Ramos (cell line): ENCODE data around the gene EPX.

Source experiments
- in situ Hi-C: fragments of 300-500 bp; cut with MboI; formaldehyde crosslinking; loops from one replicate; pipeline ENCODE4 v1.14.3; 2022; ENCODE audit warnings: low sequenced_read_pairs; ENCODE audit not compliant: unreplicated experiment

EPX gene

DNA sequence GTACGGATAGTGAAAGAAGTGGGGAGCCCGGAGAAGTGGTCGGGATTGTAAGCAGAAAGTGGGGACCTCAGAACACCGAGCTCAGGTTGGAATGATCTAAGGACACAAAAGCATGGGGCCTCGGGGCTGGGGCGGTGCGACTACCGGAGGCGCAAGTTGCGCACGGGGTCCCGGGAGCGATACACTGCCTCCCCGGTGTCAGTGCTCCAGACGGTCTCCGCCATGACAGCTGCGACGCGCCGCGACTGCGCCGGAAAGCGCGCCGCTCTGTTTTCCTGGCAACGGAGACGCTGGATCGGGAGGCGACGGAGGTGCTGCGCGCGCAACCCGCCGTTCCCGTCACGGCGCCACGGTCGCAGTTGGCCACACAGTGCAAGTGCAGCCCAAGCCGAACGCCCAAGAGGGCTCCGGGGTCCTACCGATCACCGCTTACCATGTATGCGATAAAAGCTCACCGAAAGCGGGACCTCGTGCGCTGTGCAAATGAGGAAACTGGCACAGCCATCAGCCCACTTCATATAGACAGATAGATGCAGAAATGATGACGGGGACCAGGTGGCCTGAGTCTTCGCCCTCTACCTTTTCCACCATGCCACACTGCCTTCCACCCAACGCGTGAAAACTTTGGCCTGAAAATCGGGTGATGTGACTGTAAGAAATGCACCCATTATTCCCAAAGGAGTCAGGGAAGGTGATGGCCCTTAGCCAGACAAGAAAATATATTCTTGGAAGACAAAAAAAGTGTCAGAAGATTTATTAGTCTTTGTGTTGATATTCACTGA lies 26.7 kb downstream of the EPX start, which contains the start of gene MKS1:
Gene MKS1, minus strand, starts transcription at position 249 of the 782 bp plus-strand sequence. Its CDS starts 25 bp downstream, at position 224.
- in situ Hi-C loops = no loop called here

DNA sequence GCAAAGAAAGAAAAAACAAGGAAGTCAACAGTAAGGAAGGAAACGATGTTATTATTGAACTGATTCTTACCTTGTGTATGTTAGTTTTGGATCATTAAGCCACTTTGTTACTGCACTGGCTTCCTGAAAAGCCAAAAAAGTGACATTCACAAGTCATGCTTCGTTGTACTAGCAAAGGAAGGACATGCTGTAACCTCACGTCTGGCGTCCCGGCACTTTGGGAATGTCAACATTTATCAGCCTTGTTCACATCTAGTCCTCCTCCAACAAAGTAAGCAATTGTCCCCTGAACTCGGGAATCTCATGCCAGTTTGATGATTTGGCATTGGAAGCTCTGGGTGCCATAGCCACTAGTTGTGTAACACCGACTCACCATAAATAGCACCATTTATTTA lies 27.3 kb downstream of the EPX start:
- in situ Hi-C loops = no loop called here

DNA sequence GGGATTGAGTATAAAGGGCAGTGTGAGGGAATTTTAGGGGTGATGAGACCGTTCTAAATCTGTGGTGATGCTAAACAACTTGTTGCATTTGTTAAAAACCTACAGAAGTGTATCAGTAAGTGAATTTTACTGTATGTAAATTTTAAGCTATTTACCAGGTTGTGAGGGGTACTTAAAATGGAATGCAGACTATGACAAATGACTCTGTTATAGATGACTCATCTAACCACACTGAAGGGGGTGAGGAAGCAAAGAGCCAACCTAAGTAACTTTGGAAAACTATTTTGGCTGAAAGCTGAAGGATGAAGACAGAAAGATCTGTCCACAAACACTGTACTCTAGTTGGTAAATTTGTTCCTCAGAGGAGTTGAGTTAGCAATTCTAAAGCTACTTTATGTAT lies 31.8 kb downstream of the EPX start:
- in situ Hi-C loops = no loop called here

DNA sequence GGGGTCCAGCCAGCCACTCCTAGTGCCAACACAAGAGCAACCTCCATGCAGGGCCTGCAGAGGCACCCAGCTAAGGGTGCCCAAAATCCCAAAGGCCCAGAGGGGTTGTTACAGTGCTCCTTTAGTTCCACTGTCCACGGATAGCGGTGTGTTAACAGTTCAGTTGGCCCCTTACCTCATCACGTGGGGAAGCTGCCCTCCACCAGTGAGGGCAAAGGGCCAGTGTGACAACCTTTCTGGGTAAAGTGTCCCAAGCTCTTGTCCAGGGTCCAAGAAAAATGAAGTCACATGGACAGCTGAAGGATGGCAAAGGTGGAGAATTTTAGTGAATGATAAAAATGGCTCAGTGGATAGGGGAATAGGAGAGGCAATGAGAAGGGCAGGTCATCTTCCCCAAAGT lies 35.2 kb downstream of the EPX start:
- in situ Hi-C loops = no loop called here

DNA sequence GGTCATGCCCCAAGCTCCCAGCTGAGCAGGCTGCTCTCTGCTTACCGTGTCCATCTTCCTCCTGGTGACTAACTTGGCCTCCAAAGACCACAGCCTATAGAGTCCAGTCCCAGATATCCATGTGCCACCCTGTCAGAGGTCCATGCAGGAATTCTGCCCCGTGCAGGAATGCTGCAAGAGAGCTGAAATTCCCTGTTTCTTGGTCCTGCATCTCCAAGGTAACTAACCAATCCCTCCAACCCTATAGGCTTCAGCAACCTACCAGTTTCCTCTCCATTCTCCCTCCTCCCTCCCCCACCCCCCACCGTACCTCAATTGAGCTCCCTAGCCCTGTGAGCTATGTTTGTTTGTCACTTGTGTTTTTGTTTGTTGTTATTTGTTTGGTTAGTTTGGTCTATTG lies 36.2 kb downstream of the EPX start:
- in situ Hi-C loops = no loop called here

DNA sequence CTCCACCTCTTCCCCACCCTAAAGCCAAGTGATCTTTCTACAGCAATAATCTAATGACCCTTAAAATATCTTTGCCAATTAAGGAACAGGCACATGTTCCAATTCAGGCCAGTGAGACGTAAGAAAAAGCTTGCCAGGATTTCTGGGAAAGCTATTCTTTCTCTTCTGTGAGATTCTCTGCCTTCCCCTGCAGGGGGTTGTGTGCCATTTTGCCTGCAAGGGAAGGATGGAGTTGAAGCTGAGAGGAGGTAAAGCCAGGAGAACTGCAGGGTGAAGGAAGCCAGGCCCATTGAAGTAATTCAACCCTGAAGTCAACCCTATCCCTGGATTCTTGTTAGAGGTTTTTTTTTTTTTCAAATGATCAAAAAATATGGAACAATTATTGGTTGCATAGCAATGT lies 36.9 kb downstream of the EPX start:
- in situ Hi-C loops = no loop called here

DNA sequence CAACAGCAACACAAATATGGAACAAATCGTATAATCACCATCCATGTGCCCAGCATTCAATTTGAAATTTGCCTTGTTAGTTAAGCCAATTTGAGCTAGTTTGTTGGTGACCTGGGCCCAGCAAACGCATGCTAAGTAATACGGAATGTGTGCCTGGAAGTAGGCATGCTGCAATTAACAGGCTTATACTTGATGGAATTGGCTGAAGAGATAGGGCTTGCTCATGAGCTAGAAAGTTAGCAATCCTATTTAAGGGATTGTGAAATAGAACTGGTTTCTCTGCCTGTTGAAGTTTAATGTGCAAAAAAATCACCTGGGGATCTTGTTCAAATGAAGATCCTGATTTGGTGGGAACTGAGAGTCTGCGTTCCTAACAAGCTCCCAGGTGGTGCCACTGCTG lies 37.4 kb downstream of the EPX start:
- in situ Hi-C loops = no loop called here

DNA sequence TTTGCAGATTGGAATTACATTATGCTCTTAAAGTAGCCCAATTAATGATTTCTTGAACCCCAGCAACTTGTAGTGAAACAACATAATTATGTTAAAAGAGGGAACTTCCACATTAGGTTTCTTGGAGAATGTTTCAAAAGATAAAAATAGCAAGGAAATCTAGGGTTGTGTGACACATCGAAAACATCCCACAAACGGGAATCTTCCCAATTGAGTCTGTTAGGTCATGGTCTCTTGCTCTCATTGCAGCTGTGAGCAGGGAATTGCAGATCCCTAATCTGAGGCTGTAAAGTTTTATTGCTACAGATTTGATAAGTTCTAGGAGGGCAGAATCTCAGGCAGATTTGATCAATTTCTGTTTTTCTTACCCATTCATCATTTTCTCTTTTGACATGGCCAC lies 39.1 kb downstream of the EPX start:
- in situ Hi-C loops = no loop called here

DNA sequence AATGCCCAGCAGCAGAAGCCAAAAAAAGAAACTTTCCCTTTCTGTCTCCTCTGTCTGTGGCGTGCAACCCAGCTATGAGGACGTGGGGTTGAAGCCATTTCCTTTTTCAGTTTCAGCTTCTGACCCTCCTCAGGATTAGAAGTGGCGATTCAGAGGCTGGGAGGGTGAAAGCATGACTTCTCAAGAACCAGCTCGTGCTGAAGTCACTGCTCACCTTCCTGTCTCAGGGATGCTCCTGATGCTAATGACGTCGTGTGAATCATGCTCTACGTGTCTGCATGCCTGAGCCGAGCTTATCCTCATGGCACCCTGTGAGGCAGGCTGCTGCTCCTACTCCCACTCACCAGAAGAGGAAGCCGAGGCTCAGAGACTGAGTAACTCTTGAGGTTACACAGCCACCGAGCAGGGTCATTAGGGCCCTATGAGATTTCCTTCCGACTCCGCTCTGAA lies 40.2 kb downstream of the EPX start:
- in situ Hi-C loops = no loop called here

DNA sequence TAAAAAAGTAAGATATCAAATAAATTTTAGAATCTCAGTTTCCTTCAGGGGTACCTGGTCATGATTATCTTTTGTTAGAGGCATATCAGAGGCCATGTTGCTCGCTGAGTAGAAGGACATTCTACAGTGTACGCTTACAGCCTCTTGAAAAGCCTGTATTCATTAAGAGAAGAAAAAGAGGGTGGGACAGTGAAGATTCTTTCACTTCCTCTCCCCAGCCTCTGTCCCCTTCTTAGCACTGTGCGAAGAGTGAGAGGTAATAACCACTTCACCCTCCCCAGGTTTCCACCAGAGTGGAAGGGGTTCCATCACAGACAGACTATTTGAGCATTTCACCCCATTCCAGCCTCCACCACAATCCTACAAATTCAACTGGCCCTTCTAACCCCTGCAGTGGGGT lies 41.0 kb downstream of the EPX start:
- in situ Hi-C loops = no loop called here

DNA sequence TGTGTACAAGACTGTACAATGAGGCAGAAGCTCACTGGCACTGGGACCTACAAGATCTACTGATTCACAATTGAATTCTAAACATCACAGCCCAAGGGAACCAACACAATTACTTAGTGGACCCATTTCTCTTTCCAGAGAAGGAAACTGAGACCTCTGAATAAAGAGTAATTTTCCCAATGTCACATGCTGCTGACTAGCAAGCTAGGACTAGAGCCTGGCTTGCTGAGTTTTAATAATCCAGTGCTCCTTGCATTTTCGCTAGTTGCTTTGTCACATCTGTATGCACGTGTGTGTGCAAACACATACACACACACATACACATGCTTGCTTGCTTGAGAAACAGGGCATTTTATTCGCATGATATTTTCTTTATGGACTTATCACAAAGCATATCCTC lies 42.0 kb downstream of the EPX start:
- in situ Hi-C loops = no loop called here

DNA sequence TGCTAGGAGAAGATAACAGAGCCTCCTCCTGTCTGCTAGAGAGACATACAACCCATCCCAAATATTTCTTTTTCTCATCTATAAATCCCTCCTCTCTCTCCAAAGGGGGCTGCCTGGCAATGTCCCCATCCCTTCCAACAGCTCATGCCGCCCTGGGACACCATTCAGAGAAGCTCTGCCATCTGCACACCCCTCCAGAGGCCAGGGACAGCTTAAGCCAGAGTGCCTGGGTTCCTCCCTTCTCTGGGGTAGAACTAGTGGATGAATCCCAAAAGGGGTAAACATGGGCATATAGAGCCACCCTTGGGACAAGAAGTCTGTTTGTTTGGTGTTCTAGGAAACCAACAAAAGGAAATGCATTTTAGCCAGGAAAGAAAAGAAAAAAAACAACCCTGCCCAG lies 43.3 kb downstream of the EPX start:
- in situ Hi-C loops = no loop called here

DNA sequence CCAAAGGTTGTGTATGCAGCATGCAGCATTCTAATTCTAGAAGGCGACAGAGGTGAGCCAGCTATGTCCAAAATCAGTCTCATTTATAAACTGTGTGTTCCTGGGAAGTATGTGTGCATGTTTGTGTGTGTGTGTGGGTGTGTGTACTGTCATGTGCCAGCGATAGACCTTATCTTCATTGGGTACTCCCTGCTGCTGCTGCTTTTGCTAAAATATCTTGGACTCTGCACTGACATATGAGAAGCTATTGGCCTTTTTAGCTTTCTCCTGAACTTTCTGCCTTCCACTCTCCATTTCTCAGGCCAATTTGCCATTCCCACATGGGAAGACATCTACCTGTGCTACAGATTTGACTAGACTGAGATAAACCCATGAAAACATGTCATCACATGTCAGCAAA lies 43.9 kb downstream of the EPX start:
- in situ Hi-C loops = no loop called here

DNA sequence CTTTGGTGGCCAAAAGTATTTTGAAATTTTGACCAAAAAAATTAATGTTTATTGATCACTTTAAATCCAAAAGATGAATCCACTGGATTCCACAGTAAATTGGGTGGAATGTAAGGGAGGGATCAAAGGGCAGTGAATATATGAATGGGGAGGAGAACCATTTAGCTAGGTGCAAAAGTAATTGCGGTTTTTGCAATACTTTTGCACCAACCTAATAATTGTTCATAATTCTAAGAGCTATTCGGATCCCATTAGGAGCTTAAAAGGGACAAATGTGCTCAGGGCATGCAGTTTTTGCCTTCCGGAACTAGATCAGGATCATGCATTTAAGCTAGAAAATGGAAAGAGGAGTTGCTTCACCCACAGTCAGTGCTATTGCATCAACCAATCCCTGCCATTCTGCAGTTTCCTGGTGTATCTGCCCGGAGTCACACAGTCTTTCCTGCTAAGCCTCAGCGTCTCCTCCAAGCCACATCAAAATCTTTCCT lies 45.7 kb downstream of the EPX start, which contains the start of gene LPO:
Gene LPO, plus strand, starts transcription at position 438 of the 488 bp plus-strand sequence. CDS start 4,396 bp downstream, outside the sequence.
- in situ Hi-C loops = no loop called here

DNA sequence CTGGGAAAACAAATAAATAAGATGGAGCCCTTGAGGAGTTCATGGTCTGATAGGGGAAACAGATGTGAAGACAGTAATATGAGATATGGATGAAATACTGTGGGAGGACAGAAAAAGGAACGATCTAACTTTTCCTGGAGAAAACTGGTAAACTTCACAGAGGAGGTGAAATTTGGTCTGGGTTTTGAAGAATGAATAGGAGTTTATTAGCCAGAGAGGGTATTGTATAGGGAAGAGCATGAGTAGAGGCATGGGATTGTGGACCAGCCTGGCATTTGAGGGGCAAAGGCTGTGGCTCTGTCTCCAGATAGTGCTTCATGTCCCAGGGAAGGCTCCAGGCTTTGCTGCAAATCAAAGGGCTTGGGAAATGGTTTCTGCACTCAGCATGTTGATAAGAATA lies 47.5 kb downstream of the EPX start:
- in situ Hi-C loops = no loop called here

DNA sequence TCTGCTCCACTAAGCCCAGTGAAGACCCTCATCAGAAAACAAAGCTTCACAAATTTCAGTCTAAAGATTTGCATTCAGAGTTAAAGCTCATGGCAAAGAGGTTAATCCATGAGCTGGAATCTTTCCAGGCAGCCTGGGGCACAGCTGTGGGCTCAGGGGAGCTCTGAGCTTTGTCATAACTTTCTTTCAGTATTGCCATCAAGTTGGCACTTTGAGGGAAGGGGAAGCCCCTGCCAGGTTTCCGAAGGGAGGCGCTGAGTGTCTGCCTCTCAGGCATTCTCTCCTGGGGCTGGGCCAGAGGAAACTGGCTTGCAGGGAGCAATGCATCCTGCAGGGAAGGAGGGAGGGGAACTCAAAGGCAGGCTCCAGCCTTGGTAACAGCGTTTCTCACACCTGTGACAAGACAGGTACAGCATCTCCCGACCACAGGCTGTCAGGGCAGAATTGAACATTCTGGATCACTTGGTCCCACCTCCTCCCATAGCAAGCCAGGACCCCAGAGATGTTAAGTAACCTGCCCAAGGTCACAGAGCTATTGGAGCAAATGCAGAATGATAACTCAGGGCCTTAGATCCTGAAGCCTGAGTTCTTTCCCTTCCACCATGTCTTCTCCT lies 49.8 kb downstream of the EPX start:
- in situ Hi-C loops = no loop called here

DNA sequence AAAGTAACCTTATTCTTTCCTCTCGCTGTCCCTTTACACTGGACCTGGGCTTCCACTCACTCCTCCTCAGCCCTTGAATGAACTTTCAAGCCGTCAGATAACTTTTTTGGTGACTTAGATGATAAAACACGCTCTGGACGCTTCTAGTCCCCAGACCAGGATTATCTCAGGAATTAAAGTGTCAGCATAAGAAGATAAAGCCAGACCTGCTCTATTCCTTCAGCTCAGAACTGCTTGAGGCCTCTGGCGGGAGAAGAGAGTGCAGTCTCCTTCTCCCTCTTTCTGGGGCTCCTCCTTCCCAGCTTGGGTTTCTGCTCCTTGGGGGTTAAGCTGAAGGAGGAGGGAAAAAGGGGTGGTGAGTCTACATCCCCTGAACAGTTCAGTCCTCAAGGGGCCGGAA lies 52.4 kb downstream of the EPX start:
- in situ Hi-C loops = no loop called here

DNA sequence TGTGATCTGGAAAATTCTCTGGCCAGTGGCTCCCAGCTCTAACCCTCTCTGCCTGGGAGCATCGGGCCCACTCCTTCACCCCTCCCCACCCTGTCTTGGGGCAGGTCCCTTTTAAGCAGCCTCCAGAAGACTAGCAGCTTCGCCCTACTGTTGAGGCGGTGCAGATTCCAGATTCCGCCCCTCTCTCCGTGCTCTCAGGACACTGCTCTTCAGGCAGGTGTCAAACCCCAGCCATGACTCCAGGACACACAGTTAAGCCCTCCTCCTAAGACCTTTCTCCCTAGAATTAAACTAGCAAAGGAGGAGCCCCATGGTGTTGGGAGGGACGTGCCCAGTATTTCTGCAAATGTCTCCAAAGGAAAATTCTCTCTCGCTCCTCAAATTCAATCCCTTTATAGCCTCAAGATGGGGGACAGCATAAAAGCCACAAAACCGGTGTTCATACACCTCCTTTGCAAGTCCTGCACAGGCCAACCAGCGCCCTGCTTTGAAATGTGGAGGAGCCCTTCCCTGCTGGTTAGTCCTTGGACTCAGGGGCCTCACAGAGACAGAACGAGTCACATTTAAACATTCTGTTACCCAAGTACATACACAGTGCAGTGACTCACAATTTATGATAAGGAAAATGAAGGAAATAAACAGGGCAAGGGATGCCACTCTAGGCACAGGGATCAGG lies 53.0 kb downstream of the EPX start:
- in situ Hi-C loops = no loop called here

DNA sequence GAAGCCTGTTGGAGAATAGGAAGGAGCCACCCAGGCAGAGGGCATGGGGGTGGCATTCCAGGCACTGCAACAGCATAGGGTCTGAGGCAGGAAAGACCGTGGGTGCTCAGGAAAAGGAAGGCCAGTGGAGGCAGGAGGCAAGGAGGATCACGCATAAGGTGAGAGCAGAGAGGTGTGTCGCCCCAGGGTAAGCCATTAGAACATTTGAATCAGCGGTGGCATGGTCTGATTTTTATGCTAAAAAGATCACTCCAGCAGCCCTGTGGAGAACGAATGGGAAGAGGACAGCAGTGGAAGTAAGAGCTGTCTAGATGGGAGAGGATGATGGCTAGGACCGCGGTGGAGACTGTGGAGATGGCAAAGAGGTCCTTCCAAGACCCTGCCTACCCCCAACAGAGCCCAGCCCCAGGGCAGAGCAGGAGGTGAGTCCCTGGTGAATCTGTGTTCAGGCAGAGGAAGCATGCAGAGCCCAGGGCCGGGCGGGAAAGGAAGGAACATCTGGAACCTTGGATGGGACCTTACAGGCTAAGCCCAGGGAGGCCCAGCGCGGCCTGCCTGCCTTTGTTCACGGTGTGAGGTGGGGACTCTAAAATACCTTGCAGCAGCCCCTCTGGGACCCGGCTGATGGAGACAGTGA lies 53.7 kb downstream of the EPX start:
- in situ Hi-C loops = no loop called here

DNA sequence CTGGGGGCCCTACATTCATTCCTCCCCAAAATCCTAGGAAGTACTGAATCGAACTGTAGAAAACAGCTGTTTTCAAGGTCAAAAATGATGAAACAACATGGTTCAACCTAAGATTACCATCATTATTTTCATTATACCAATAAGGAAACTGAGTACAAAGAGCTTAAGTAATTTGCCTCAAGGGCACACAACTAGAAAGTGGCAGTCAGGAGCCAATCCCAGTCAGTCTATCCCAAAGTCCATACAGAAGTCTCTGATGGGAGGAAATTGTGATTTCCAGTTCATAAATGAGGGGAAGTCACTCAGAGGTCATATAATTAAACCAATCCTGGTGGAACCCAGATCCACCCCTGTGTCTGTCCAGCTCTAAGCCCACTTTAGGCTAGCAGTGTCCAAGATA lies 54.3 kb downstream of the EPX start:
- in situ Hi-C loops = no loop called here
